Bronchial smooth muscle cell (primary cell): Measurements from ENCODE around the gene NEDD8. TPM values are rescaled to one million over a fixed set of nuclear protein-coding genes. Genes with fewer than 3 reads are reported as not detected.

Experiments used
- total RNA-seq: library from RNA; depleted of rRNA; stranded (reverse); fragments of >200 nt; gene quantifications from 2 replicates; pipeline ENCODE4 v1.2.1, GENCODE V29; 2014

The NEDD8 gene
- 277 and 335 TPM in 2 replicates for total RNA-seq

GRCh38 chr14:24232121-24232644 is at the start of gene NEDD8:
Gene NEDD8, minus strand, starts transcription at chr14:24232367. Its CDS starts 100 bp downstream, at chr14:24232267.

DNA sequence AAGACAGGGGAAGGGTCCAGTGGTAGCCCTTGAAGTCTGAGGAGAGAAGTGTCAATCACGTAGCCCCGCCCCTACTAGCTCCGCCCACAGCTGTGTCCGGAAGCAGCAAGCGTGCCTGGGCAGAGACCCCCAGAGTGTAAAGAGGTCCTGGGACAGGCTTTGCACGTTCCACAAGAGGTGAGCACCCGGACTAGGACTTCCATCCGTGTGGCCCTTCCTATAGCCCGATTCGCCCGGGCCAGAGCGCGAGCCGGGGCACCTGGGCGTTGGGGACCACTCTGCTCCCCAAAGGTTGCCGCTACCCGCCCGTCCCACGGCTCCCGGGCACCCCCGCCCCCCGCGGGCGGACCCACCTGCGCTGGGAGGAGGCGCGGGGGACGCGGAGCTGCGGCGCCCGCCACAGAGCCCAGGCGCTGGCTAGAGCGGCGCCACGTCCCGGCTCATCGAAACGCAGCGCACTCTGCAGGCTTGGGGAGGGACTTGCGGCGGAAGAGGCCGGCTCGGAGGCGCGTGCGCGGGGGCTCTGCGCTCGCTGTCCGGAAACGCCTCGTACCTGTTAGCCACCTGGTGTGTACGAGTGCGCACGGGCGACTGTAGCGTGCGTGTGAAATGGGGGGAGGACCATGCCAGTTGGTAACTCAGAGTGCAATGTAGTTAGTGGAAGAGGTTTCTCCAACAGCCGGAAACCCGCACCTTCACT is 39.1 kb upstream of the NEDD8 start, which contains the start of gene RABGGTA:
Gene RABGGTA (minus strand): TSS at position 464 of the 700 bp plus-strand sequence. CDS start 482 bp downstream, outside the sequence.

DNA sequence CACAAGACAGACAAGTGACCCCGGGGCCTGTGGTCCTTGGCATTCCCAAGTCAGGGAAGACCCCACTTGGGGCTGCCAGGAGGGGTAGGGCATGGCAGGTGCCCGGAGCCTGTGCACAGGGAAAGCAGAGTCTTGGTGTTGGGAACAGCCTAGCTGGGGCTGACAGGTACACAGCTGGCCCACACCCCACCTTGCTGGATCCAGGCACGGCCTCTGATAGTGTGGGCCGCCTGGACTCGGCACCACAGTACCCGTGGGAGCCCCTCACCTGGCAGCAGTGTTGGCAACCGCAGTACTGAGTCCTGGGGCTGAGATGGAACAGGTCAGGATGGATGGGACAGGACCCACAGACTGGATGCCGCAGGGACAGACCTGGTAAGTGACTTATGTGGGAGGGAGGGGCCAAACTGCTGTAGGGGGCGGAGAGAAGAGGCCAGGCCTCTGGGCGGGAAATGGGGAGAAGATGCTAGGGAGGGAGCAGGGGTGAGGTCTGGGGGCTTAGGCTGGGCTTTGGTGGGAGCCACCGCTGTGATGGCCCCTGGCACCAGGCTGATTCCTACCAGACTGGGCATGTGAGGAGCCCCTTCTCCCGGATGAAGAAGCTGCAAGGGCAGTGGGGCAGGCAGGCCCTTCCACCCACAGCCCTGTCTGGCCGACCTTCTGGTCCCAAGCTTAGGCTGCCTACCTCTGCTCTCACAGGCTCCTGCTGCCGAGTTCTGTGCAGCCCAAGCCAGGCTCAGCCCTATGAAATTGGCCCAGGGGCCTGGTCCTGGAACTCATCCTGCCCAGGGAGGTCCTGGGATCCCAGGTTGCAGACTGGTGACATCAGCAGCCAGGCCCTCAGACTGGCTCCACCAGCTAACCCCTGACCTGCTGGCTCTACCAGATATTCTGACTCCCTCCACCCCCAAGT is 30.9 kb upstream of the NEDD8 start, which contains the start of gene TGM1:
Gene TGM1 (minus strand): TSS at position 357 of the 913 bp plus-strand sequence. CDS start 825 bp downstream, outside the sequence.

DNA sequence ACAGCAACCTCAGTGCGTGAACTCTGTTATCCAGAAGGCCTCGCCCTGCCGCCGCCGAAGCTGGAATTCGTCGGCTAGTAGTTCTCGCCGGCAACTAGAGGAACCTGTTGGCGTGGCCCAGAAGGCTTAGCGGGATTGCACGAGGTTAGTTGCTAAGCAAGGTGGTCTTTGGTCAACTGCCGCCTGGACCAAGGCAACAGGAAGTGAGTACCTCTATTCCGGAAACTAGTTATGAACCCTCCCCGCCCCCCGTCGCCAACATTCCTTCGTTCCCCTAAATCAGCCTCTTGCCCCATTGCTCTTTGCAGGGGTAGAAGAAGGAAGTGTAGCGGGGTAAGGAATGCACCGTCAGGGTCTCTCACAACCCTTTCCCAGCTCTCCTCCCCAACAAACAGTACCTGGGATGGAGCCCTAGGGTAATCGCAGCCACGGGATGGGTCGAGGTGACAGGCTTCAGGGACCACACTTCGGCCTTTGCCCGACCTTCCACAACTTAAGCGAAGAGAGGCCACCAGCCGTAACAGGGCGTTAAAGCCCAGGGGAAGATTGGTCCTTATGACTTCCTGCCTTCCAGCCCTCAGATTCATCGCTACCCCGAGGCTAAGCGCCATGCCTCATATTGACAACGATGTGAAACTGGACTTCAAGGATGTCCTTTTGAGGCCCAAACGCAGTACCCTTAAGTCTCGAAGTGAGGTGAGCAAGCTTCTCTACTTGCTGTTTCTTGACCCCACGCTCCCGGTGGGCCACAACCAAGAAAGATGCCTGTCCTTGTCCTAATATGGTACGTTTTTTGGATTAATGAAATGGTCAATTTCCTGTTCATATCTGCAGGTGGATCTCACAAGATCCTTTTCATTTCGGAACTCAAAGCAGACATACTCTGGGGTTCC is 724 bp upstream of the NEDD8 start, which contains the start of gene GMPR2:
Gene GMPR2 (plus strand): TSS at position 285 of the 893 bp plus-strand sequence. CDS start 325 bp downstream, at position 610.

GRCh38 chr14:24215495-24216344 is 16.4 kb downstream of the NEDD8 start, which contains the start of gene MDP1:
Gene MDP1, minus strand, starts transcription at chr14:24216066. Its CDS starts 111 bp downstream, at chr14:24215955.

GRCh38 chr14:24212924-24213865 is 19.0 kb downstream of the NEDD8 start, which contains the start of gene CHMP4A:
Gene CHMP4A, minus strand, starts transcription at chr14:24213488. Its CDS starts 49 bp downstream, at chr14:24213439.

DNA sequence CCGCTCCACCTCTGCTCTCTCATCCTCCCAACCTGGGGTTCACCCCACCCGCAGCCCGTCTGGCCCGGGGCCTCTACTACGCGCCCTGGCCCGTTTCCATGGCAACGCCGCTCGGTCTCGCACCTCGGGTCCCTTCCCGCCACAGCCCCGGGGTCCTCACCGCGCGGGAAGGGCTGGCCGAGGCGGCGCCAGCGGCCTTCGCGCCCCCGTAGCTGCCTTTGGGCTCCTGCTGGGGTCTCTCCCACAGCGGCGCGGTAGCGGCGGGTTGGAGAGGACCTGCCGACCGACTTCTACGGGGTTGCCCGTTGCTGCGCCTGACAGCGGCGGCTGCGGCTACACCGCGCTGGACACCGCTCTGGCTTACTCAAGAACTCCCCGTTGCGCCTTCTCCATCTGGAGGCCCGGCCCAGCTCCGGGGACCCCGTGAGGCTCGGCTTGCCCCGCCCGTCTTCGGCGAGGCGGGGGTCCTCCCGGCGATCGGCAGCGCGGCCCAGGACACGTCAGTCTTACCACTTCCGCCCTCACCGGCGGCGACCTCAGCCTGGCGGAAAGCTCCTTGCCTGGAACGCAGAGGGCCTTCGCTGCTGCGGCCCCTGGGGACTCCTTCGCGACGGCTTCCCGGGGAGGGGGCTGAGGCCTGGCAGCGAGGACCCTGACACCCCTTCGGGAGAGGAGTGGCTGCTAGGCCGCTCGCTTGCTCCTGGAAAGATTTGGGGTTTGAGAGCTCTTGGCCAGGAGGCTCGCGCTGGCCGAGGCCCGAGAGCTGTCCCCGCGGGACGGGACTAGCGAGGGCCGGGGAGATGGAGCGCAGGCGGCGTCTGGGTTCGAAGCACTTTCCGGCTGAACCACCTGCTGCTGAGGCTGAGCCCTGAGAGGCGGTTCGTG is 36.7 kb downstream of the NEDD8 start, which contains the start of gene TM9SF1:
Gene TM9SF1 (minus strand): TSS at position 256 of the 885 bp plus-strand sequence. CDS start 422 bp downstream, outside the sequence.

DNA sequence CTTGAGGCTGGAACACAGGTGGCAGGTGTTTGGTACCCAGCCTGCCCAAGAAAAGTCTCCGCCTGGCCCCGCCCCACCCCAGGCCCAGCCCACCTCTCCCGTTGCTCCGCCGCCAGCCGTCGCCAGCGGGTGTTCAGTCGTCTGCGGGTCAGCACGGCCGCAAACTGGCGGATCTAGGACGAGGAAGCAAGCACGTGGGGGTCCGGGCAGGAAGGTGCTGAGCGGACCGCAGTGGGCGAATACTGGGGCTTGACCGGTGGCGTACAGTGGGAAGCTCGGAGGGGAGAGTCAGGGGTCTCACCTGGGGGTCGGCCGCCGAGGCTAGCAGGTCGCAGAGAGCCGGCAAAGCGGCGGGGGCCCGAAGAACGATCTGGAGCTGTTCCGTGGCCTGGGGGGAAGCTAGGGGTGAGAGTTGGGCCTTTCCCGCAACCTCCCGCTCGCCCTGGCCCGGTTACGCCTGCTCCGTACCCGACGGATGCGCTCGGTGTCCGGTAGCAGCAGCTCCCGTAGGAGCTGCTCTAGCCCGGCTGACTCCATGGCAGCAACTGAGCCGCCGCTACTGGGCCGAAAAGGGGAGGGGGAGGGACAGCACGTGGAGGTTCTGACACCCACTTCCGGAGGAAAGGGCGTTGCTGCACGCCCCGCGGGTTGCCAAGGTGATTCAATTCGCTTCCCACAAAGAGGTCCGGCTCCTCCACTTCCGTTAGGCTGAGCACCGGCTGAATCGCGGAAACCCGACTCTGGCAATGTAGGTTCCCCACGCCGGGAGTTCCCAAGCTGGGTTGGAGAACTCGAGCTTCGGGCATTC is 43.7 kb downstream of the NEDD8 start, which contains the start of gene IPO4:
Gene IPO4 (minus strand): TSS at position 566 of the 808 bp plus-strand sequence. CDS start 29 bp downstream, at position 537.

DNA sequence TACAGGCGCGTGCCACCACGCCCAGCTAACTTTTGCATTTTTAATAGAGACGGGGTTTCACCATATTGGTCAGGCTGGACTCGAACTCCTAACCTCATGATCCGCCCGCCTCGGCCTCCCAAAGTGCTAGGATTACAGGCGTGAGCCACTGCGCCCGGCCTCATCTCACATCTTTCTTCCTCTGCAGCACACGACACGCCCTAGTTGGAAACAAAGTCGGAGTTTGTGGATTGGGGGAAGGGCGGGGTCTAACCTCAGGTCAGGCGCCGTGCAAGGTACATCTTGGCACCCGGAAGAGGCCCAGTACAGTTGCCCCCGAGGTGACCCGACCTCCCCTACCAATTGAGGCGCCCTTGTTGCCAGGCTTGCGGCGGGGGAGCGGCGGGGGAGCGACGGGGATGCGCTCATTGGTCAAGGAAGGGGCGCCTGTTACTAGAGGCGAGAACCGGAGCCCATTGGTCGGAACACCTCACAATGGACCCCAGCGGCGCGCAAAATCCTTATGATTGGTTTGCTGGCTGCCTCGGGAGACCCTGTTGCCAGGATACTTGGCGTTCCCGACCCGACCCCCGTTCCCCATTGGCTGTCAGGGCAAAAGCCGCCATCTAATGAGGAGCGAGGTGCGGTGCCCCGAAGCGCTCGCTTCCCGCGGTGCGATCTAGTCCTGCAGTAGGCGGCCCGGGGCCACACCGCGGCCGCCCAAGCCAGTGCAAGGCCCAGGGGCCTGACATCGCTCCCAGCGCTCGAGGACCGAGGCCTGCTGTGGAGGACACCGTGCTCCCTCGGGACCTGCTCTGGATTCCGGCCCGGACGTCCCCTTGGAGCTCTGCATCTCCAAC is 60.5 kb downstream of the NEDD8 start, which contains the start of gene REC8:
Gene REC8 (plus strand): TSS at position 659 of the 839 bp plus-strand sequence. CDS start 473 bp downstream, outside the sequence.

Other genes starting within 250 kb of the NEDD8 start
- gene DHRS4L2, start 243.4 kb downstream of the NEDD8 start, total RNA-seq = 21.6 and 26.6 TPM in 2 replicates
- under 0.01 and 0.17 TPM in 2 replicates for gene CARMIL3, start 180.4 kb downstream of the NEDD8 start, total RNA-seq
- not detected in 2 replicates for gene CPNE6, start 160.8 kb downstream of the NEDD8 start, total RNA-seq
- 14.5 and 17.0 TPM in 2 replicates for gene PCK2, start 138.1 kb downstream of the NEDD8 start, total RNA-seq
- 58.0 and 74.9 TPM in 2 replicates for gene DCAF11, start 117.6 kb downstream of the NEDD8 start, total RNA-seq
- 0.95 and 1.0 TPM in 2 replicates for gene NRL, start 117.4 kb downstream of the NEDD8 start, total RNA-seq
- 0.16 TPM in 1 of 2 replicates, not detected in the other for gene FITM1, start 101.7 kb downstream of the NEDD8 start, total RNA-seq
- 93.1 and 102 TPM in 2 replicates for gene PSME1, start 96.2 kb downstream of the NEDD8 start, total RNA-seq
- gene EMC9, start 90.8 kb downstream of the NEDD8 start, total RNA-seq = 11.9 and 13.9 TPM in 2 replicates
- gene PSME2, start 85.8 kb downstream of the NEDD8 start, total RNA-seq = 60.0 and 106 TPM in 2 replicates
- gene RNF31, start 84.9 kb downstream of the NEDD8 start, total RNA-seq = 22.2 and 25.8 TPM in 2 replicates
- gene IRF9, start 71.1 kb downstream of the NEDD8 start, total RNA-seq = 101 and 116 TPM in 2 replicates
- 0.77 and 1.4 TPM in 2 replicates for gene REC8, start 60.3 kb downstream of the NEDD8 start, total RNA-seq
- gene IPO4, start 43.6 kb downstream of the NEDD8 start, total RNA-seq = 24.0 and 24.3 TPM in 2 replicates
- 50.9 and 54.5 TPM in 2 replicates for gene TM9SF1, start 36.9 kb downstream of the NEDD8 start, total RNA-seq
- gene TSSK4, start 26.7 kb downstream of the NEDD8 start, total RNA-seq = 0.16 TPM in 1 of 2 replicates, not detected in the other
- 18.6 and 23.8 TPM in 2 replicates for gene CHMP4A, start 18.9 kb downstream of the NEDD8 start, total RNA-seq
- 15.3 and 17.8 TPM in 2 replicates for gene MDP1, start 16.3 kb downstream of the NEDD8 start, total RNA-seq
- gene GMPR2, start 562 bp upstream of the NEDD8 start, total RNA-seq = 118 and 120 TPM in 2 replicates
- 36.6 and 48.1 TPM in 2 replicates for gene TINF2, start 10.3 kb upstream of the NEDD8 start, total RNA-seq
- gene TGM1, start 30.8 kb upstream of the NEDD8 start, total RNA-seq = 0.16 and 0.86 TPM in 2 replicates
- 16.9 and 18.7 TPM in 2 replicates for gene RABGGTA, start 39.2 kb upstream of the NEDD8 start, total RNA-seq
- 11.2 and 14.7 TPM in 2 replicates for gene DHRS1, start 67.4 kb upstream of the NEDD8 start, total RNA-seq
- 13.4 and 13.9 TPM in 2 replicates for gene NOP9, start 67.5 kb upstream of the NEDD8 start, total RNA-seq
- 1.3 and 1.4 TPM in 2 replicates for gene CIDEB, start 75.6 kb upstream of the NEDD8 start, total RNA-seq
- gene LTB4R2, start 77.8 kb upstream of the NEDD8 start, total RNA-seq = 1.9 and 2.7 TPM in 2 replicates
- gene LTB4R, start 79.1 kb upstream of the NEDD8 start, total RNA-seq = 0.94 and 1.1 TPM in 2 replicates
- gene ADCY4, start 102.7 kb upstream of the NEDD8 start, total RNA-seq = 1.4 and 9.3 TPM in 2 replicates
- gene RIPK3, start 107.6 kb upstream of the NEDD8 start, total RNA-seq = 2.5 and 6.2 TPM in 2 replicates
- gene NFATC4, start 135.8 kb upstream of the NEDD8 start, total RNA-seq = 74.6 and 97.9 TPM in 2 replicates
- 17.5 and 19.7 TPM in 2 replicates for gene NYNRIN, start 166.6 kb upstream of the NEDD8 start, total RNA-seq
- gene CBLN3, start 197.3 kb upstream of the NEDD8 start, total RNA-seq = 3.5 and 4.8 TPM in 2 replicates
- 42.2 and 44.9 TPM in 2 replicates for gene KHNYN, start 197.6 kb upstream of the NEDD8 start, total RNA-seq
- 7.5 and 10.6 TPM in 2 replicates for gene SDR39U1, start 210.4 kb upstream of the NEDD8 start, total RNA-seq